Glomerular endothelial cell (primary cell): ENCODE data around the gene CRYBG1. TPM values are rescaled to one million over a fixed set of nuclear protein-coding genes. Genes with fewer than 3 reads are reported as not detected.
A peak's percentile ranks its signal among the peaks of the same experiment; 100 is the strongest.
"Not testable (repeated sequence)": the region's sequence is repeated elsewhere in the genome, so short reads cannot be mapped to it uniquely, and the experiment has no call there.

Experiments used
- DNase-seq: peaks from one replicate; pipeline ENCODE4 v3.0.0-alpha.2; 2011; ENCODE audit warnings: low read depth, low spot score; ENCODE audit errors: extremely low read depth
- total RNA-seq: library from RNA; depleted of rRNA; stranded (reverse); fragments of >200 nt; gene quantifications from 2 replicates; pipeline ENCODE4 v1.2.3, GENCODE V29; 2015

CRYBG1 gene
- total RNA-seq, 1 donor from 2014 or later = 47.8 TPM

GRCh38 chr6:106572875-106573585, 212.5 kb downstream of the CRYBG1 start:
- DNase-seq = no peak

DNA sequence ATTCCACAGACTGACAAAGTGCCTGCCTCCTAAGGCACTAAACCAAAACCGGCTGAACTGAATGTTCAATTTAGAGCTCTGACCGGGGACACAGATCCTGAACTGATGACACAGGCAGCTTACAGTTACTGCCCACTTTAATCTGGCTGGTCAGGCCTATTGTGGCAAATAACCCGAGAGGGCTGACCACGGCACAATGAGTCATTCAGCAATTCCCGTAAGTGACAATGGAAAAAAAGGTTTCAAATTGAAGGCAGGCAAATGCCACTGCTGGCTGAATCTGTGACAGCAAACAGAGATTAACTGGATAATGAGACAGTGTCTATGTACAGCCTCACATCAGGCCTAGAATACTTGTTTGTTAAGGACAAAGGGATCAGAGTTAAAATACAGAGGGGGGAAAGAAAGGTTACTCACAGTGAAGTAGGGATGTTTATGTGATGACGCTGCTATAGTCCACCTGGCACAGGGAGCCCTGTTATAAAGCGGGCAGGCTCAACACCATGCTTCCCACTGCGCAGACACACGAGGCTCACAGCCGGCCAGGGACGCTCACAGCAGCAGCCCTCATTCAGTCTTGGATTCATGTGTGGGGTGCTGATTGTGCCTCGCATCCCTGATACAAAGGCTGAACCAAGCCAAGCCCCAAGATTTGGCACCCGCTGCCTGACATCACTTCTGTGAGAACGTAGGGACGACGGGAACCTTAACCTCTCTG, 214.4 kb downstream of the CRYBG1 start:
- peak; percentile 36 for DNase-seq

DNA sequence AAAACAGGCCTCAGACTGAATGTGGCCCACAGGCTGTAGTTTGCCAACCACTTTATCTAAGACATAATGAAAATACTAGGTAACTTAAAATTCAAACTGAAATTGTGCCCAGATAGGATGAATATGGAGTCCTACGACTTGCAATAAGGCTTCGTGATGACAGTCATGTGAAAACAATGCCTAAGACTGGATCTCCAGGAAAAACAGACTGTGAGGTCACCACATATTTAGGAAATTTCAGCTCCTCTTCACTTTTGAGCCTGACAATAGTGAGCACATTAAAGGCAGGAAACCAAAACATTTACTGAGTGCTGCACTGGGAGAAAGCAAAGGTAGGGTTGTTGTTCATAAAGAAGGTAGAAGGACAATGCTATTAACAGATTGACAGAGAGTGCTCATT, 218.8 kb downstream of the CRYBG1 start:
- no peak for DNase-seq

- DNase-seq = no peak
These were observed 221.0 kb downstream of the CRYBG1 start for GRCh38 chr6:106581468-106581867.

GRCh38 chr6:106586815-106587415, 226.4 kb downstream of the CRYBG1 start:
- no peak for DNase-seq

DNA sequence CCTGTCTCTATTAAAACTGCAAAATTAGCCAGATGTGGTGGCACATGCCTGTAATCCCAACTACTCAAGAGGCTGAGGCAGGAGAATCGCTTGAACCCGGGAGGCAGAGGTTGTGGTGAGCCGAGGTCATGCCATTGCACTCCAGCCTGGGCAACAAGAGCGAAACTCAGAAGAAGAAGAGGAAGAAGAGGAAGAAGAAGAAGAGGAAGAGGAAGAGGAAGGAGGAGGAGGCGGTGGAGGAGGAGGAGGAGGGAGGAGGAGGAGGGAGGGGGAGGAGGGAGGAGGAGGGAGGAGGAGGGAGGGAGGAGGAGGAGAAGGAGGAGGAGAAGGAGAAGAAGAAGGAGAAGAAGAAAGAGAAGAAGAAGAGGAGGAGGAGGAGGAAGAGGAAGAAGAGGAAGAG, 228.4 kb downstream of the CRYBG1 start:
- DNase-seq = not testable (repeated sequence)

- no peak for DNase-seq
These were observed 230.8 kb downstream of the CRYBG1 start for GRCh38 chr6:106591111-106591825.

DNA sequence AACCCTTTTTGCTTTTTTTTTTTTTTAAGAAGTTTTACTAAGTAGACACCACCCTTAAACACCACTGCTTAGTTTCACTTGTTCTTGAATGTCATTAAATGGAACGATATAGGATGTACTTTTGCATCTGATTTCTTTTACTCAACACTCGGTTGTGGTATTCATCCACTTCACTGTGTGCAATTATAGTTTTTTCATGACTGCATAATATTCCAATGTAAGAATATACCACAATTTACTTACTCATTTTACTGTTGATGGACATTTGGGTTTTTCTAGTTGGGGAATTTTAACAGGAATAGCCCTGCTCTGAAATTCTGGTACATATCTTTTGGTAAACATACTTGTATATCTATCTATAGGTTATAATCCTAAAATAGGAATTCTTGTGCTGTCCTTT, 238.9 kb downstream of the CRYBG1 start:
- DNase-seq = no peak

- DNase-seq = no peak
These were observed 239.8 kb downstream of the CRYBG1 start for GRCh38 chr6:106600329-106600728.

- no peak for DNase-seq
These were observed 247.7 kb downstream of the CRYBG1 start for GRCh38 chr6:106608080-106608668.

- no peak for DNase-seq
These were observed 249.2 kb downstream of the CRYBG1 start for GRCh38 chr6:106609699-106610098.

DNA sequence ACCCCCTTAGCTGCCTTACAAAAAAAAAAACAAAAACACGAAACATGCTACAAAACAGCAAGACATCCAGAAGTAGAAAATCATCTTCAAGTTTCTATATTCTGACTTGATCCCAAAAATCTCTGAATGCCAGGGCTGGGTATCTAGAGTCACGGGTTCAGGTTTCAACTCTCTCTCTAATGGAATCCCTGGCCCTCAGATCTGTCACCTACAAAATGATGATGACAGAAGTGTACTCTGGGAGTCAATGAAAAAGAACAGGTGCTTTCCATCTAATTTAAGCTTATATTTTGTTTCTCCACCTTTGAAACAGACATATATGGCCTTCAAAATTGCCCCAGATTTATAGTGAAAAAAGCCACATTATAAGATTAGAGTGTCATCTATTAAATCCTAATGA, 250.5 kb downstream of the CRYBG1 start:
- DNase-seq = no peak

GRCh38 chr6:106612671-106613416, 252.3 kb downstream of the CRYBG1 start:
- DNase-seq = no peak

- DNase-seq = no peak
These were observed 253.1 kb downstream of the CRYBG1 start for GRCh38 chr6:106613590-106613989.

DNA sequence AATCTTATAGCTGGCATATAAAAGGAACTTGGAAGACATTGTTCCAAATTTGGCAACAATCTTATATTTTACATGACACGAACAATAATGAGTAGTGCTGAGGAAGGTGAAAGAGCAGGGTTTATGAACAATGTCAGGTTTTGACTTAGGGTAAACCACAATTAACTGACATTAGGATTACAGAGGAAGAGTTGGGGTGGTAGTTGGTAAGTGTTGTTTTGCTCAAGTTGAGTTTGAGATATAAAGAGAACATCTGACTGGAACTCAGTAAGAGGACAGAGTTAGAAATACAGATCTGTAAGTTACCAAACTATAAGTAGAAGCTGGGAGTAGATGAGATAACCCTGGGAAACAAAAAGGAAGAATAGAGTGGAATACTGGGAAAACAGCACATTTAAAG, 253.6 kb downstream of the CRYBG1 start:
- no peak for DNase-seq

DNA sequence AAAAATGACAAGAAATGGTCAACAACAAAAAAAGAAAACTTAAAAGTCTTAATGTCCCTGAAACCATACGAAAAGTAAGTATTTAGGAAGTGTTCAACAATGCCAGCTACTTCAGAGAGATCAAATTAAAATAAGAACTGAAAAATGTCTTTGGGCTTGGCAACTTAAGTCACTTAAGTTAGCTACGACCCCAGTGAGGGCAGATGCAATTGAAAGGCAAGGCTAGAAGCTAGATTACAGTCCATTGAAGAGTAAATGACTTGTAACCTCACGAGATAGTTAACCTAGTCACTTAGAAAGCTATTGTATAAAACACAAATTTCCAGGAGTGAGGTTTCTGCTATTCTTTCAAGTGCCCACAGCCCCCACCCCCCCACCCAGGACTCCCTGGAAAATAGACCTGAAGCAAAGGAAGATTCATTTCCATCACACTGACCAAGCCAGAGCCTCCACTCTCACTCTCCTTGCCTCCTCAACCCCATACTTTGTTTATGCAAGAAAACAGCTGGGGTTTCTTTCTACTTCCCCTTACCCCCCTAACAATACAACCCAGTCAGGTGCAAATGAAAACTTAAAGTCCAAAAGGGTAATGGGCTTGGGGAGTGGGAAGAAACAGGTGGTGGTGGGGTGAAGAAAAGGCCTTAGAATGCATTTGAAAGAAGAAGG, 254.2 kb downstream of the CRYBG1 start:
- no peak for DNase-seq

GRCh38 chr6:106617302-106617701, 256.8 kb downstream of the CRYBG1 start:
- DNase-seq = no peak

DNA sequence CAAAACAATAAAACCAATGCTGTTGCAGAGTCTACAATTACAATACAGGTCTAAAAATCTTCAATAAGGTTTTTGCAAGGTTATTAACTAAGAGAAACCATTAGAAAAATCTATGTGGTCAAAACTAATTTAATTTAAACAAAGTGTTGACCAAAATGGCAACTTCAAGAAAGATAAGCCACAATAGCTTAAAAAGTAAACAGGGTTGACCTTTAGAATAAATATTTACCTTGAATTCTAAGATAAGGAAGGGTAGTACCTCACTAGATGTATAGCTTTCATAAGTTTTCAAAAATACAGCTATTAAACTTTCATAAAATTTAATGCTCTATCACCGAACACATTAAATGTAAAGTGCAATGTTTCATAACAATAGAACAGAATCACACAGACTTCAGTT, 257.3 kb downstream of the CRYBG1 start:
- no peak for DNase-seq

DNA sequence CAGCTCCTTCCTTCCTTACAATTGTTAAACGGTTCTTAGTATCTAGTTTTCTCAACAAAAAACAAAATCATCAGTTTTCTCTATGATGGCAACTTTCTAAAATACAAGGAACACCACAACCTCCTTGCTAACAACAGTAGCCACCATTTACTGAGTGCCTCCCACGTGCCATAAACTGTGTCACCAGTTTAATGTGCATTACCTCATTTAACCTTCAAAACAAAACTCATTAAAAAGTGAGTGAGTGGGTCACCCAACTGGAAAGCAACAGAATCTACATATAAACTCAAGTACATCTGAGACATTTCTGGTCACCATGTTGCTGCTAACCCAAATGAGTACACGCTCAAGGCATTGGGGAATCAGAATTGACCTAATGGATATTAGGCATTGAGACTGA, 257.8 kb downstream of the CRYBG1 start:
- DNase-seq = no peak

- no peak for DNase-seq
These were observed 258.7 kb downstream of the CRYBG1 start for GRCh38 chr6:106619223-106619622.
